Colonic mucosa (tissue), 4 donors: ENCODE results near the gene UGT1A7. TPM values are rescaled to one million over a fixed set of nuclear protein-coding genes. Genes with fewer than 3 reads are reported as not detected.

Experiments used
- DNase-seq: peaks from one replicate; pipeline ENCODE4 v3.0.0-alpha.2; 2020
- H3K27ac ChIP-seq: fragments of 200-600 bp; one replicate; pipeline ENCODE4 v1.8.0; 2021
- H3K27me3 ChIP-seq: fragments of 200-600 bp; one replicate; pipeline ENCODE4 v1.8.0; 2021
- H3K36me3 ChIP-seq: fragments of 200-600 bp; one replicate; pipeline ENCODE4 v1.8.0; 2021
- H3K4me1 ChIP-seq: fragments of 200-600 bp; one replicate; pipeline ENCODE4 v1.8.0; 2021; ENCODE audit warnings: mild to moderate bottlenecking
- H3K4me3 ChIP-seq: fragments of 200-600 bp; one replicate; pipeline ENCODE4 v1.8.0; 2021
- H3K9ac ChIP-seq, 2 donors: one replicate each; pipeline ENCODE4 v1.7.0; 2013; ENCODE audit warnings: control low read depth in 2 of 2, low read depth in 2 of 2, low read length in 2 of 2
- H3K9me3 ChIP-seq: fragments of 200-600 bp; one replicate; pipeline ENCODE4 v1.8.0; 2021
- CTCF ChIP-seq: fragments of 200-600 bp; IDR thresholded peaks from one replicate; pipeline ENCODE4 v1.8.0; 2022; ENCODE audit warnings: antibody characterized with exemption, mild to moderate bottlenecking
- intact Hi-C: fragments of 100-400 bp; cut with DNase I; formaldehyde crosslinking; loops from one replicate; pipeline ENCODE4 v1.14.1; 2022
- total RNA-seq, 2 donors: library from RNA; stranded (reverse); fragmentation: NEBNext Ultra II Directional in 1 of 2; extraction: Animal tissue kit (Norgen Biotek cat#: 25700) in 1 of 2; gene quantifications; one replicate each; pipeline ENCODE4 v1.2.1, GENCODE V29; 2021
- donor health status: healthy.
- donor health status: DM: no; HTN: no; CAD: no.
- donor health status: DM: no; HTN: no; CAD: no.

The UGT1A7 gene
- total RNA-seq, 2 donors from 2014 or later = 3.1 TPM

GRCh38 chr2:233754872-233755611, 73.3 kb downstream of the UGT1A7 start:
- no peak for TF ChIP-seq CTCF
- H3K9me3 ChIP-seq = no peaks in the 10 kb centered on the region
- no peak for DNase-seq

GRCh38 chr2:233756429-233757081, 74.9 kb downstream of the UGT1A7 start:
- no peaks in the 10 kb centered on the region for H3K27me3 ChIP-seq
- no peaks in the 10 kb centered on the region for H3K9me3 ChIP-seq
- DNase-seq = peak; percentile 35
- intact Hi-C loops = no loop called here
- no peak for TF ChIP-seq CTCF
- no peak overlapping the region for H3K9ac ChIP-seq
- no peak overlapping the region for H3K4me3 ChIP-seq
- H3K4me1 ChIP-seq = no peaks in the 10 kb centered on the region
- no peaks in the 10 kb centered on the region for H3K36me3 ChIP-seq
- no peak overlapping the region for H3K27ac ChIP-seq

More at GRCh38 chr2:233754872-233755611, 73.3 kb downstream of the UGT1A7 start:
- no peak overlapping the region for H3K27ac ChIP-seq
- H3K36me3 ChIP-seq = no peaks in the 10 kb centered on the region
- H3K27me3 ChIP-seq = no peaks in the 10 kb centered on the region
- no peaks in the 10 kb centered on the region for H3K4me1 ChIP-seq
- no peak overlapping the region for H3K9ac ChIP-seq
- no peak overlapping the region for H3K4me3 ChIP-seq
- intact Hi-C loops = no loop called here

GRCh38 chr2:233758141-233758540, 76.4 kb downstream of the UGT1A7 start:
- H3K27ac ChIP-seq = no peak overlapping the region
- intact Hi-C loops = no loop called here
- H3K9ac ChIP-seq = no peak overlapping the region

GRCh38 chr2:233758849-233759248, 77.1 kb downstream of the UGT1A7 start:
- Histone ChIP-seq H3K27ac (no peak overlapping the region), H3K36me3 (no peaks in the 10 kb centered on the region), H3K9ac (no peak overlapping the region), H3K27me3 (no peaks in the 10 kb centered on the region), H3K4me3 (no peak overlapping the region), H3K9me3 (no peaks in the 10 kb centered on the region), H3K4me1 (no peaks in the 10 kb centered on the region)
- no peak for TF ChIP-seq CTCF
- no peak for DNase-seq
- intact Hi-C loops = no loop called here

More at GRCh38 chr2:233758141-233758540, 76.4 kb downstream of the UGT1A7 start:
- no peaks in the 10 kb centered on the region for H3K36me3 ChIP-seq
- H3K9me3 ChIP-seq = no peaks in the 10 kb centered on the region
- no peak overlapping the region for H3K4me3 ChIP-seq
- H3K27me3 ChIP-seq = no peaks in the 10 kb centered on the region
- no peak for TF ChIP-seq CTCF
- no peak for DNase-seq
- H3K4me1 ChIP-seq = no peaks in the 10 kb centered on the region

GRCh38 chr2:233760043-233760442, 78.3 kb downstream of the UGT1A7 start, which contains the start of gene UGT1A1:
UGT1A1 (plus strand) TSS chr2:233760270; CDS start chr2:233760288, 18 bp downstream.
- H3K27me3 ChIP-seq = no peaks in the 10 kb centered on the region
- intact Hi-C loops = no loop called here
- no peak within 1 kb of the TSS for H3K27ac ChIP-seq
- no peaks in the 10 kb centered on the region for H3K36me3 ChIP-seq
- H3K4me1 ChIP-seq = no peaks in the 10 kb centered on the region
- no peak for TF ChIP-seq CTCF
- DNase-seq = no peak
- no peak within 1 kb of the TSS for H3K4me3 ChIP-seq
- H3K9ac ChIP-seq = no peak within 1 kb of the TSS
- no peaks in the 10 kb centered on the region for H3K9me3 ChIP-seq
